HG02678 (cell line): ENCODE data around the gene PAX7.
"Not testable (repeated sequence)": the region's sequence is repeated elsewhere in the genome, so short reads cannot be mapped to it uniquely, and the experiment has no call there.

Experiments
- ATAC-seq: cut with Tn5 transposase; IDR thresholded peaks from one replicate; pipeline ENCODE4 v1.9.1; 2021; ENCODE audit warnings: mild to moderate bottlenecking, moderate library complexity; ENCODE audit not compliant: unreplicated experiment

Gene PAX7

DNA sequence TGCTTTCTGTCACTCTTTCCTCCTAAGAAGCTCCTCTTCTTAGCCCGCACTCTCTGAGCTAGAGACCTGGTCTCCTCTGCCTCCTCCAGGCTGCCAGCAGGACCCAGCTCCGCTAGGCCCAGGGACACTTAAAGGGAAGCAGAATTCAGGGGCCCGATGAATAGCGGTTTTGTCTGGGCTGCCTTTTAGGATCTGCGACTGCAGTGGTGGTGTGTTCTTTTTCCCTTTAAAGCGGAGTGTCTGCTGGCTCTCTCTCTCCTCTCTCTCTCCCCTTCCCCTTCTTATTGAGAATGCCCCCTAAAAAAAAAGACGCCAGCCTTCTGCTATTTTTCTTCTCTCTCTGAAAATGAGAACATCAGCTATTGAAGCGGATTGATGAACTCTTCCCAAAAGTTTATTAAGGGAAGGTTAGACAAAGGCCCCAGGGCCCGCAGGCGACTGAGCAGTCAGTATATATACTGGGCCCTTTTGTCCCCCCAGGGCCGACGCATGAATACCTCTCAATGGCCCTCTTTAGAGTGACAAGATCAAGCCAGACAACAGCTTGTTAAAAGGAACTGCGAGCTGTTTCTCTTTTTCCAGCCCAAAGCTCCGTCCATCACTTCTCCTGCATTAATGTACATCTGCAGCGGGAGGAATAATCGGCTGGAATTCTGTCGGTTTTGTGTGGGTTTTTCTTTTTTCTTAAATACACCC, 27.0 kb downstream of the PAX7 start:
- no peak for ATAC-seq

DNA sequence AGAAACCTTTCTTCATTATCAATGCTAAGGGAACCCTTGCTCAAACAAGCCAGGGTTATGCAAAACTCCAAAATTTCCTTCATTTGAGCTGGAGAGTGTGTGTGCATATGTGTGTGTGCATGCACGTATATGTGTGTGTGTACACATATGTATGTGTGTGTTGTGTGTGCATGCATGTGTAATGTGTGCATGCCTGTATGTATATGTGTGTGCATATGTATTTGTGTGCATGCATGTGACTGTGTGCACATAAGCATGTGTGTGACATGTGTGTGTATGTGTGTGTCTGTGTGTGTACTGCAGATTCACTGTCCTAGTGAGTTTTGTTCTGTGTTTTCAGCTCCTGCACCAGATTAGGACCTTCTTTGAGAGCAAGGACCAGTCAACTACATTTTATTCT, 28.2 kb downstream of the PAX7 start:
- ATAC-seq = no peak

DNA sequence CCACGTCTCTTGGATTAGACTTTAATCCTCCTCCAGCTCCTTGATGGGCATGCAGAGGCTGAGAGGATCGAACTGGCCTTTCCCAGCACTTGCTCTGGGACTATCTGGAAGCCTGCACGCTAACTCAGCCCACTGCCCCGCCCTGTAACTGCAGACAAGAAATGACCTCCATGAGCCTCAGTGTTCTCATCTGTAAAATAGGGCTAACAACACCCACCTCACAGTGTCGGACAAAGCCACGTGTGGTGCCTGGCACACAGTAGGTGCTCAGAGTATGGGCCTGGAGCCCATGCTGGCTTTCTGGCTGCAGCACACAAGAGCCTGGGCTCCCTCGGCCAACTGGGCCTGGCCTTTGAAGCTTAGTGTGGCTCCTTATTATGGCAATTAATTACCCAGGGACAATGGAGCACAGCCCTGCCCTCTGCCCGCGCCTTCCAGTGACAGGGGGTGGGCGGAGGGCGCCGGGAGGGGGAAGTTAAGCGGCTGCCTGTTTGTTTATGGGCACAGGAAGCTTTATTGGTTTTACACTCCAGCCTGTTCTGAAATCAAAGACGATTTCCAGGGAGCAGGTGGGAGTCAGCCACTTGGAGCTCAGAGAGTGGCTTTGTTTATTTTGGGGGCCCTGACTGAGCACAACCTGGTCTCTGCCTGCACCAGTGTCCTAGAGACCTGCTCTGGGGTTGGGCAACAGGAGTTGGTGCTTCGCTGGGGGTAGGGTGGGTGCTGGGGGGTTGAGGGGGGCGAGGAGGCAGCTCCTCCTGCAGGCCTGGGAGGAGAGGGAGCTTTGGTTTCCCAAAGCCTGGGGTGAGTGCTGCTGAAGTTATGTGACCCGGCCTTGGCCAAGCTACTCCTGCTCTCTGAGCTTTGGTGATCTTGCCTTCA, 31.0 kb downstream of the PAX7 start:
- ATAC-seq = no peak

GRCh38 chr1:18662286-18662639, 31.6 kb downstream of the PAX7 start:
- ATAC-seq = no peak

- ATAC-seq = no peak
Measured at GRCh38 chr1:18666317-18666920, 35.8 kb downstream of the PAX7 start.

GRCh38 chr1:18667333-18667732, 36.7 kb downstream of the PAX7 start:
- no peak for ATAC-seq

DNA sequence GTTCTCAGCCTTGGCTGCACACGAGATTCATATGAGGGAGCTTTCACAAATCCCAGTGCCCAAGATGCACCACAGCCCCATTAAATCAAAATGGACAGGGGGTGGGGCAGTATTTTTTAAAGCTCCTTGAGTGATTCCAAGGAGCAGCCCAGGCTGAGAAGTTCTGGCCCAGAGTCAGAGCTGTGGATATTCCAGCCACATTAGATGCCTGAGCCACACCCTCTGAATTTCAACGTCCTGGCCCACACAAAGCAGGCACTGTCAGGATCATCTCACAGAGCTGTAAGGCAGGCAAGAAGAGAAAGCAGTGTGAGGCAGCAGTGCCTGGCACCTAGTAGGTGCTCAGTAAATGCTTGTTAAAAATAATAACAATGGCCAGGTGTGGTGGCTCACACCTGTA, 37.4 kb downstream of the PAX7 start:
- ATAC-seq = no peak

DNA sequence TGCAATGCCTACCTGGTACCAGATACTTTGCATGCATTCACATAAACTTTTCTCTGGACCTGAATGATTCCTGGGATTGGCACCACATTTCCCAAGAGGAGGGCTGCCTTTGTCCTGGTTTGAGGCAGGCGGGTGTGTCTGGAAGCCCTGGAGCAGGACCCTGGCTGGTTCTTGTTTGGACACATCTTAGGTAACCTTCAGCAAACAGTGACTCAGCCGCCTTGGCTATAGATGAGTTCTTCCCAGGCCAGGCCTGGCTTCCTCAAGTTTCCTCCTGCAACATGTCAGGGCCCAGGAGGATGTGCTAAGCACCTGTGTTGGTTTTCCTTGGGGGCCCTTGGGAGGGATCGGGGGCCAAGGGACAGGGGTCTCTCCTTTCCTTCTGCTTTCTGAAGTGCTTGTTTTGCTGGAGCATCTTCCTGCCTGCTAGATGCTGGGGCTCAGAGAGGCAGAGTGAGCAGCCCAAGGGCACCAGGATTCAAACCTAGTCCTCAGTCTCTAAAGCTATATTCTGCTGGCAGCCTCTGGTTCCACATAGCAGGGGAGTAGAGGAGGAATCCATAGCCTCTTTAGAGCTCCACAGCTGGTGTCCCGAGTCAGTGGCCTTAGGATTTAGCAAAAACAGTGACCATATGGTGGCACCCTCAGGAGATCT, 38.2 kb downstream of the PAX7 start:
- ATAC-seq = no peak

GRCh38 chr1:18670121-18670867, 39.6 kb downstream of the PAX7 start:
- no peak for ATAC-seq

DNA sequence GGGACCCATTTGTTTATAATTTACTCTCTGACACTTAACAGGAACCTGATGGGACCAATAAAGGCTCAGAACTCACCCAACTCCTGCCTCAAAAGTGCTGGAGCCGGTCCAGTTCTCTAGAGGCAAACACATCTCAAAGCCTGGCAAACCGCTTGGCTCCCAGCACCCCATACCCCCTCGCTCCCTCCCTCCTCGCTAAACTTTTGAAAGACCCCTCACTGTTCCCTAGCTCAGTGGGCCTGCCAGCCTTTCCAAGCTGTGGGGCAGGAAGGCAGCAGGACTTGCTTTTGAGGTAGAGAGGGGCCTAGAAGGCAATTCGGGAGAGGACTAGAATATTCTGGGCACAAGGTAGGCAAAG, 40.2 kb downstream of the PAX7 start:
- ATAC-seq = no peak

- ATAC-seq = no peak
Measured at GRCh38 chr1:18673976-18674375, 43.3 kb downstream of the PAX7 start.

- no peak for ATAC-seq
Measured at GRCh38 chr1:18676332-18676781, 45.7 kb downstream of the PAX7 start.

DNA sequence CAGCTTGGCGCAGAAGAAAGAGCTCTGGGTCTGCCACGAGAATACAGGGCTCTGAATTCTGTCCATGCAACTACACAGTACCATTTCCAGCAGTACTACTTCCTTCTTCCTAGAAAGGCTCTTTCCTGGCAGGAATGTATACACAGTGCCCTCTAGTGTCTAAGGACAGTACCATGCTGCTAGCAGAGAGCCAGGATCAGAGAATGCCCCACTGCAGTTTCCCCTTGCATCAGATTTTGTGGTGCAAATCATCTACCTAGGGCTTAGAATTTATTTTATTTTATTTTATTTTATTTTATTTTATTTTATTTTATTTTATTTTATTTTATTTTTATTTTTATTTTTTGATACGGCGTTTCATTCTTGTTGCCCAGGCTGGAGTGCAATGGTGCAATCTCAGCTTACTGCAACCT, 50.8 kb downstream of the PAX7 start:
- no peak for ATAC-seq

DNA sequence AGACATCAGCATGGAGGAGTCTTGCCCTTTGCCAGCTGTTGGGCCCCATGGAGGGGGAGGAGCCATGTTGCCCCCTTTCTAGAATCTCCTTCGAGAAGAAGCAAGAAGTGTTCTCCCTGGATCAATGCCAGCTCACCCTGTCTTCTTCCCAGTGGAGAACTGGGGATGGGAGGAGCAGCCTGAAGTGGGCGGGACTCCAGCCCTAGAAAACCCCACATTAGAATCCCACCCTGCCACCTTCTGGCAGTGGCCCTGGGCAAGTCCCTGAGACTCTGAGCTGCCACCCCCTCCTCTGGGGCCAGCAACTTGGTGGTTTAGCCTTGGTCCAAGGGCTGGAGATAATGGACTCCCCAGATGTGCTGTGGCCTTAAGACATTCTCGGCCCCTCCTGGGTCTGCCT, 51.7 kb downstream of the PAX7 start:
- ATAC-seq = no peak

DNA sequence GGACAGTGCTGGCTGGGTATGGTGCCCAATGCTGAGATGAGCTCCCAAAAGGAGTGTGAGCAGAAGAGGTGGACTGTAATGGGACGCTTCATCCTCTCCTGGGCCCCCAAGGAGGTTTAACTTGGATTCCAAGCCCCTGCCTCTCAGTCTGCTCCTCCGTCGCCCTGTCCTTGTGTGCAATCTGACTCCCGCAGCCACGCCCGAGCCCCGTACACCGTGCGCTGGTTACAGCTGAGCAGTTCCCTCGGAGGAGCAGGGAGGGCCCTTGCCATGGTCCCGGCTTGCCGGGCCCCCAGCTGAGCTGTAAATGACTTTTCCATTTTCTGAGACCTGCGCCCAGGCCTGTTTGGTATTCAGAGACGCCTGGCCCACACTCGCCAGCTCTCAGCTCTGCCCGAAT, 53.7 kb downstream of the PAX7 start:
- no peak for ATAC-seq

DNA sequence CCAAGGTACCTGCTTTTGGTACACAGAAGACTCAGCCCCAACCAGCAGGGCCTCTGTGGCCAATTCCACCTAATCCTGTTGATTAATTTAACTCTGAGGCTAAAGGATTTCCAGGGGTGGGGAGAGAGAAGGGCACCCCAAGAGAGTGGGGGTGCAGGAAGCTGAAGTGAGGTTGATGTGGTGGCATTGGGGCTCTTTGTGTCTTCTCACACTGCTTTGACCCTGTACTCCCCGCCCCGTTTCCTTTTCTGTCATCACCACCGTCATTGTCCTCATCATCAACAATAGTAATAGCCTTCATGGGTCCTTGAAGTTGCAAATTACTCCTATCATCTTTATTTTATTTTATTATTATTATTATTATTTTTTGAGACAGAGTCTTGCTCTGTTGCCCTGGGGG, 55.9 kb downstream of the PAX7 start:
- ATAC-seq = no peak

- ATAC-seq = no peak
Measured at GRCh38 chr1:18687273-18687672, 56.6 kb downstream of the PAX7 start.

DNA sequence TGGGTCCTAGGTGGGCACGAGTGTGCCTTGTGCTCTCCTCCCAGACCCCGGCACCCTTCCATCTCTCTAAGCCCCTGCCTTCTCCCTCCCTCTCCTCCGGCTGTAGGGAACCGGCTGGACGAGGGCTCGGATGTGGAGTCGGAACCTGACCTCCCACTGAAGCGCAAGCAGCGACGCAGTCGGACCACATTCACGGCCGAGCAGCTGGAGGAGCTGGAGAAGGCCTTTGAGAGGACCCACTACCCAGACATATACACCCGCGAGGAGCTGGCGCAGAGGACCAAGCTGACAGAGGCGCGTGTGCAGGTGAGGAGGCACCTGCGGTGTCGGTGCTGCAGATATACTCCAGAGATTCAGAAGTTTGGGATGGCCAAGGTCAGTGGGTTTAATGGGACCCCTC, 61.0 kb downstream of the PAX7 start:
- no peak for ATAC-seq

- no peak for ATAC-seq
Measured at GRCh38 chr1:18693256-18694098, 62.8 kb downstream of the PAX7 start.

DNA sequence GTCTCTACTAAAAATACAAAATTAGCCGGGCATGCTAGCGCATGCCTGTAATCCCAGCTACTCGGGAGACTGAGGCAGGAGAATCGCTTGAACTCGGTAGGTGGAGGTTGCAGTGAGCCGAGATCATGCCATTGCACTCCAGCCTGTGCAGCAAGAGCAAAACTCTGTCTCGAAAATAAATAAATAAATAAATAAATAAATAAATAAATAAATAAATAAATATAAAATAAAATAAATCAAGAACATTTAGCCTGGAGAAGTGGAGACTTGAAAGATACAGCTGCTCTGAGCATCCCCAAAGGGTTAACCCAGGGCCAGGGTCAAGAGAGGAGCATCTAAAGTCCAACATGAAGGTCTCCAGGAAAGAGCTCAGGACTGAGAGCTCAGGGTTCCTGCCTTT, 63.6 kb downstream of the PAX7 start:
- not testable (repeated sequence) for ATAC-seq
